Endothelial cell (in vitro differentiated cells): ENCODE results near the gene PACRG. TPM values are rescaled to one million over a fixed set of nuclear protein-coding genes. Genes with fewer than 3 reads are reported as not detected.

ENCODE experiments used
- DNase-seq: peaks from one replicate; pipeline ENCODE4 v3.0.0; 2021; ENCODE audit warnings: low spot score
- H3K27ac Mint-ChIP-seq: one replicate; pipeline ENCODE4 v1.8.0; 2021; ENCODE audit warnings: mixed read lengths, inconsistent platforms; ENCODE audit not compliant: unreplicated experiment
- H3K27me3 Mint-ChIP-seq: one replicate; pipeline ENCODE4 v1.8.0; 2021; ENCODE audit warnings: mild to moderate bottlenecking, moderate library complexity, mixed read lengths, inconsistent platforms; ENCODE audit not compliant: unreplicated experiment
- H3K36me3 Mint-ChIP-seq: one replicate; pipeline ENCODE4 v1.8.0; 2021; ENCODE audit warnings: mild to moderate bottlenecking, low read depth, mixed read lengths, inconsistent platforms; ENCODE audit not compliant: unreplicated experiment
- H3K4me1 Mint-ChIP-seq: one replicate; pipeline ENCODE4 v1.8.0; 2021; ENCODE audit warnings: mild to moderate bottlenecking, mixed read lengths, inconsistent platforms; ENCODE audit not compliant: unreplicated experiment
- H3K4me3 Mint-ChIP-seq: one replicate; pipeline ENCODE4 v1.8.0; 2021; ENCODE audit warnings: mild to moderate bottlenecking, mixed read lengths, inconsistent platforms; ENCODE audit not compliant: unreplicated experiment
- H3K9me3 Mint-ChIP-seq: one replicate; pipeline ENCODE4 v1.8.0; 2021; ENCODE audit warnings: mixed read lengths, inconsistent platforms; ENCODE audit not compliant: unreplicated experiment
- CTCF ChIP-seq: fragments of 200-600 bp; sonication (generic); IDR thresholded peaks from one replicate; pipeline ENCODE4 v1.5.0; 2021; ENCODE audit warnings: antibody characterized with exemption; ENCODE audit not compliant: unreplicated experiment
- total RNA-seq: library from RNA; stranded (reverse); fragmentation: NEBNext Ultra II Directional; extraction: Animal tissue kit (Norgen Biotek cat#: 25700); gene quantifications from one replicate; pipeline ENCODE4 v1.2.1, GENCODE V29; 2021; ENCODE audit not compliant: unreplicated experiment

Gene PACRG
- total RNA-seq, 1 donor from 2014 or later = 1.1 TPM

DNA sequence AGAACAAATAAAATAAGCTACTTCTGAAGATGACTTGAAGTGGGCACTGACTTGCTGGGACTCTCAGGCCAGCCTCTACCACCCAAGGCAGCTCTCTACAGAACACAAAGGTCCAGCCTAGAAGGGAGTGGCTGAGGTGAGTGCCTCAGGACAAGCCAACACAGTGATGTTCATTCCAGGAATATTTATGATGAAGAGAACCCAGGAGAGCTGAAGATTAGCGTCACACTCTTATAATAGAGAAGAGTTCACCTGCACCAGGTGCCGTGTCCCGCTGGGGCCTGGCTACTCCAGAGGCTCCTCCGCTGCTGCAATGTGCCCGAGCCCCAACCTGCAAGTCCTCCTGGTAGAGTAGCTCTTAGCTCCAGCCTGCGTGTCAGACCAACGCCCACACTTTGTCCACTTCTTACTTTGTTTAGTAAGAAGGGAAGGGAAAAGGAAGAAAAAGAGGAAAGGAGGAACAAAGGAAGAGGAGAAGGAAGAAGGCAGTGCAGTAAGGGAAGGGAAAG lies 504.3 kb downstream of the PACRG start:
- TF ChIP-seq CTCF = no peak
- Mint-ChIP-seq H3K27me3 (peaks cover 3% of the 10 kb centered on the region), H3K27ac (no peak overlapping the region), H3K4me1 (peaks cover 19% of the 10 kb centered on the region), H3K4me3 (no peak overlapping the region), H3K36me3 (no peaks in the 10 kb centered on the region), H3K9me3 (no peaks in the 10 kb centered on the region)
- DNase-seq = no peak

- TF ChIP-seq CTCF = no peak
- no peak for DNase-seq
- Mint-ChIP-seq H3K36me3 (no peaks in the 10 kb centered on the region), H3K27me3 (peaks cover 3% of the 10 kb centered on the region), H3K27ac (no peak overlapping the region), H3K4me1 (peaks cover 19% of the 10 kb centered on the region), H3K9me3 (no peaks in the 10 kb centered on the region), H3K4me3 (no peak overlapping the region)
Observed at GRCh38 chr6:163232649-163233048, 504.9 kb downstream of the PACRG start.

DNA sequence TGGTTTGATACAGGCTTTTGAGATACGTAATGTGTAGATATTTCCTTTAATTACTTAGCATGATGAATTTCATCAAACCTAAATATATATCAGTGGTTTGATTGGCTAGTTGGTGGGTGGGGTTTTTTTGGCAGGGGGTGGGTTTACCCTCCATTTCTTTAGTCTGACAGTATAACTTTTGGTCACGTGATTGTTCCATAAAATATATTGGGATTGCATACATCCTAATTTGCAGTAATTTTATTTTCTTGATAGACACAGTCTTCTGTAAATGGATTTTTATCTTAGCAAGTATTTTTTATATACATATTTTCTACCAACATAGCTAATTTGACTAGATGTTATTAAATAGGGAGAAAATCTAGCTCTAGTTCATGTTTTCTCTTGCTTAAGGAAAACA lies 509.3 kb downstream of the PACRG start:
- Mint-ChIP-seq H3K27ac (no peak overlapping the region), H3K36me3 (no peaks in the 10 kb centered on the region), H3K4me3 (no peak overlapping the region), H3K4me1 (peaks cover 8% of the 10 kb centered on the region), H3K9me3 (no peaks in the 10 kb centered on the region), H3K27me3 (peaks cover 5% of the 10 kb centered on the region)
- DNase-seq = no peak
- no peak for TF ChIP-seq CTCF

DNA sequence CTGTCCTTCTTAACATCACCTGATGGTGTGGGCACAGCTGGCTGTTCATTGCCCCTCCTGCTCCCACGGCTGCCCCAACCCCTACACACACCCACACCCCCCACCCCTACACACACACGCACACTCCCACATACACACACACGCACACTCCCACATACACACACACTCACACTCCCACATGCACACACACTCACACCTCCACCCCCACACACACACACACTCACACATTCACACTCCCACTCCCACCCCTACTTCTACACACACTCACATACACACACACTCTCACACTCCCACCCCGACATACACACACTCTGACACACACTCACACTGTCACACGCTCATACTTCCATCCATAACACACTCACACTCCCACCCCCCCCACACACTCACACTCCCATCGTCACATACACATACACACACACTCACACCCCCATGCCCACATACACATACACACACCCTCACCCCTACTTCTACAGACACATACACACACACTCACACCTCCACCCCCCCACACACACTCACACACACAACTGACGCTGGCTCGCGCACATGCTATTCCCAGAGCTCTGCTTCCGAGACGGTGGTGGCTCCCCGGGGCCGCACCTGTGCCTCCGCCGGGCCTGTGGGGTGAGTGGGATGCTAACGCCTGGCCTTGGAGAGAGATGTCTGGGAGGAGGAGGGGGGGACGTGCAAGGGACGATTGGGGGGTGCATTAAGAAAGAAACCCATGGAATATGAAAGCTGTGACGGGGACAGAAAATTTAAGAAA lies 512.0 kb downstream of the PACRG start:
- Mint-ChIP-seq H3K4me3 (no peak overlapping the region), H3K27ac (no peak overlapping the region), H3K27me3 (peaks cover 2% of the 10 kb centered on the region), H3K36me3 (no peaks in the 10 kb centered on the region), H3K4me1 (peaks cover 6% of the 10 kb centered on the region), H3K9me3 (no peaks in the 10 kb centered on the region)
- TF ChIP-seq CTCF = no peak
- no peak for DNase-seq

DNA sequence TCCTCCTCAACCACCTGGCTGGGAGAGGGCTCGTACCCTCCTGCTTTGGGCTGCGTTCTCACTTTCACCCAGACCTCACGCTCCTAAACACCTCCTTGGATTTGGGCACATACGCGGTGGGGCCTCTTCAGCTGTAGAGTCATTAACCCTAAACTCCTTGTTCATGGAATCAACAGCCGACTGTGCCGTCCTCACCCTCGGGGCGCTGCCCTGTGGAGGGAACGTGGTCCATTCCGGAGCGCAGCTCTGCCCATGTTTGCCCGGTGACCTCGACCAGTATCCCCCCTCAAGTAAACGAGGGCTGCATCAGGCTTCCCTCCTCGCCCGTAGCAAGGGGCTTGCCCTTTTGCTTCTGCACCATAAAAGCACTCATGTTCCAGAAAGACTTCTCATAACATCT lies 512.8 kb downstream of the PACRG start:
- Mint-ChIP-seq H3K27ac (no peak overlapping the region), H3K4me3 (no peak overlapping the region), H3K27me3 (peaks cover 2% of the 10 kb centered on the region), H3K36me3 (no peaks in the 10 kb centered on the region), H3K9me3 (no peaks in the 10 kb centered on the region), H3K4me1 (peaks cover 6% of the 10 kb centered on the region)
- DNase-seq = no peak
- TF ChIP-seq CTCF = no peak
